HFF-Myc (cell line): Measurements from ENCODE around the gene RFPL4A.

ENCODE experiments used
- DNase-seq: peaks from one replicate; pipeline ENCODE4 v3.0.0-alpha.2; 2011; ENCODE audit warnings: low read depth; ENCODE audit errors: extremely low read depth
- H3K4me3 ChIP-seq: replicated peaks from 2 replicates; pipeline ENCODE4 v1.5.1; 2011; ENCODE audit warnings: low read depth, mild to moderate bottlenecking, control low read depth, low read length
- TF ChIP-seq, protein P1 (sequence below): IDR thresholded peaks from 2 replicates; pipeline ENCODE4 v1.5.1; 2012; ENCODE audit warnings: mild to moderate bottlenecking, low read depth, low read length, control low read depth; ENCODE audit errors: missing control alignments

The RFPL4A gene

DNA sequence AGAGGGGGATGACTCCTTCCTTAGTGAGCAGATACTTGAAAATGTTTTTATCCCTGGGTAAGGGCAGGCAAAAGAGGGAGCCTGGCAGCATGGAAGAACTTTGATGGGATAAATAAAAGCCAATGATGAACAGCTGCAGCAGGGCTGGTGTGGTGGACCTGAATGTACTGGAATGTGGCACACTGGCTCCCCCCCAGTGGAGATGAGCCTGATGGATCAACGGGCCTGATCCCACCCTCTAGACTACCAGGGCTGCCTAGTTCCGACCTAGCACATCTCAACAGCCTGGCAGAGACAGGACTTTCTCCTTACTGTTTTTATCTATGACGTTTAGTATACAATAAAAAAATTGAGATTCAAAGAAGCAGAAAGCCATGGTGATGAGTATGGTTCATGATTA, 52.4 kb downstream of the RFPL4A start:
- no peak overlapping the region for H3K4me3 ChIP-seq
- DNase-seq = no peak
- TF ChIP-seq, protein P1, sequence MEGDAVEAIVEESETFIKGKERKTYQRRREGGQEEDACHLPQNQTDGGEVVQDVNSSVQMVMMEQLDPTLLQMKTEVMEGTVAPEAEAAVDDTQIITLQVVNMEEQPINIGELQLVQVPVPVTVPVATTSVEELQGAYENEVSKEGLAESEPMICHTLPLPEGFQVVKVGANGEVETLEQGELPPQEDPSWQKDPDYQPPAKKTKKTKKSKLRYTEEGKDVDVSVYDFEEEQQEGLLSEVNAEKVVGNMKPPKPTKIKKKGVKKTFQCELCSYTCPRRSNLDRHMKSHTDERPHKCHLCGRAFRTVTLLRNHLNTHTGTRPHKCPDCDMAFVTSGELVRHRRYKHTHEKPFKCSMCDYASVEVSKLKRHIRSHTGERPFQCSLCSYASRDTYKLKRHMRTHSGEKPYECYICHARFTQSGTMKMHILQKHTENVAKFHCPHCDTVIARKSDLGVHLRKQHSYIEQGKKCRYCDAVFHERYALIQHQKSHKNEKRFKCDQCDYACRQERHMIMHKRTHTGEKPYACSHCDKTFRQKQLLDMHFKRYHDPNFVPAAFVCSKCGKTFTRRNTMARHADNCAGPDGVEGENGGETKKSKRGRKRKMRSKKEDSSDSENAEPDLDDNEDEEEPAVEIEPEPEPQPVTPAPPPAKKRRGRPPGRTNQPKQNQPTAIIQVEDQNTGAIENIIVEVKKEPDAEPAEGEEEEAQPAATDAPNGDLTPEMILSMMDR = no peak

GRCh38 chr19:55812449-55812848, 53.6 kb downstream of the RFPL4A start:
- TF ChIP-seq, protein P1 = no peak
- DNase-seq = no peak
- no peak overlapping the region for H3K4me3 ChIP-seq
